Urothelium cell line (cell line): Measurements from ENCODE around the gene NFYB.
"Not testable (repeated sequence)": the region's sequence is repeated elsewhere in the genome, so short reads cannot be mapped to it uniquely, and the experiment has no call there.

Source experiments
- DNase-seq: peaks from one replicate; pipeline ENCODE4 v3.0.0; 2011; ENCODE audit warnings: low spot score, mixed read lengths
- FAIRE-seq: peaks from 2 replicates; lab custom pipeline; 2011; peaks lifted over from hg19 to GRCh38; lab: Jason Lieb, UNC

Gene NFYB

GRCh38 chr12:104121001-104121400, 17.0 kb downstream of the NFYB start:
- DNase-seq: peak; percentile 8
- no peak for FAIRE-seq

GRCh38 chr12:104115587-104115975, 22.4 kb downstream of the NFYB start:
- DNase-seq (no peak), FAIRE-seq (no peak)

- not testable (repeated sequence) for FAIRE-seq, DNase-seq
Observed at GRCh38 chr12:104114834-104115586, 23.0 kb downstream of the NFYB start.

- no peak for FAIRE-seq
- no peak for DNase-seq
Observed at GRCh38 chr12:104109446-104110271, 28.4 kb downstream of the NFYB start.

GRCh38 chr12:104108755-104109445, 29.1 kb downstream of the NFYB start:
- FAIRE-seq (peak; percentile 52), DNase-seq (peak; percentile 36)

- no peak for FAIRE-seq
- no peak for DNase-seq
Observed at GRCh38 chr12:104106965-104107364, 31.0 kb downstream of the NFYB start.

GRCh38 chr12:104105461-104105860, 32.5 kb downstream of the NFYB start:
- FAIRE-seq: no peak
- DNase-seq: no peak

- FAIRE-seq: no peak
- DNase-seq: no peak
Observed at GRCh38 chr12:104097954-104098353, 40.1 kb downstream of the NFYB start.

- DNase-seq: no peak
- no peak for FAIRE-seq
Observed at GRCh38 chr12:104095289-104095688, 42.7 kb downstream of the NFYB start.

- DNase-seq: no peak
- no peak for FAIRE-seq
Observed at GRCh38 chr12:104094284-104094683, 43.7 kb downstream of the NFYB start.

- DNase-seq: no peak
- FAIRE-seq: no peak
Observed at GRCh38 chr12:104091136-104091535, 46.9 kb downstream of the NFYB start.

GRCh38 chr12:104090685-104091084, 47.3 kb downstream of the NFYB start:
- FAIRE-seq (no peak), DNase-seq (no peak)

- DNase-seq (no peak), FAIRE-seq (no peak)
Observed at GRCh38 chr12:104083769-104084475, 54.1 kb downstream of the NFYB start.

GRCh38 chr12:104080764-104081163, 57.2 kb downstream of the NFYB start:
- no peak for DNase-seq
- no peak for FAIRE-seq

- no peak for FAIRE-seq
- DNase-seq: no peak
Observed at GRCh38 chr12:104079024-104079423, 59.0 kb downstream of the NFYB start.

GRCh38 chr12:104073699-104074098, 64.3 kb downstream of the NFYB start:
- no peak for FAIRE-seq

GRCh38 chr12:104072099-104072498, 65.9 kb downstream of the NFYB start:
- no peak for DNase-seq
- no peak for FAIRE-seq

More at GRCh38 chr12:104073699-104074098, 64.3 kb downstream of the NFYB start:
- no peak for DNase-seq
